NCI-H2107 treated with DMSO at 0.1 percent for 48 hours (cell line): ENCODE results near the gene MMD.

Source experiments
- DNase-seq: peaks from one replicate; lab custom pipeline; 2025; ENCODE audit not compliant: unreplicated experiment; lab: John Stamatoyannopoulos, UW

MMD gene

GRCh38 chr17:55354010-55354409 lies 67.6 kb downstream of the MMD start:
- DNase-seq: no peak

- DNase-seq: no peak
Measured at GRCh38 chr17:55351226-55351625, 70.4 kb downstream of the MMD start.

GRCh38 chr17:55350825-55351205 lies 70.8 kb downstream of the MMD start:
- no peak for DNase-seq

- peak; percentile 56 for DNase-seq
Measured at GRCh38 chr17:55348749-55349354, 72.8 kb downstream of the MMD start.

GRCh38 chr17:55347341-55347740 lies 74.3 kb downstream of the MMD start:
- DNase-seq: no peak

GRCh38 chr17:55346658-55347057 lies 75.0 kb downstream of the MMD start:
- no peak for DNase-seq

- DNase-seq: no peak
Measured at GRCh38 chr17:55345132-55345531, 76.5 kb downstream of the MMD start.

- DNase-seq: no peak
Measured at GRCh38 chr17:55344514-55344997, 77.1 kb downstream of the MMD start.

- DNase-seq: no peak
Measured at GRCh38 chr17:55343900-55344513, 77.6 kb downstream of the MMD start.

- DNase-seq: no peak
Measured at GRCh38 chr17:55342800-55343585, 78.6 kb downstream of the MMD start.
